Epithelial cell of prostate (primary cell): Measurements from ENCODE around the gene GLYR1.
A peak's percentile ranks its signal among the peaks of the same experiment; 100 is the strongest.

Experiments used
- DNase-seq: peaks from one replicate; pipeline ENCODE4 v3.0.0-alpha.2; 2011; ENCODE audit warnings: low read depth, low spot score
- H3K27ac ChIP-seq: fragments of 450-650 bp; 2 replicates; pipeline ENCODE4 v1.5.1; 2017; ENCODE audit warnings: mild to moderate bottlenecking

Gene GLYR1

GRCh38 chr16:4813251-4814003, 33.7 kb downstream of the GLYR1 start:
- no peak overlapping the region for H3K27ac ChIP-seq
- DNase-seq, result no peak

- no peak overlapping the region for H3K27ac ChIP-seq
- DNase-seq, result no peak
Measured at GRCh38 chr16:4811773-4812172, 35.3 kb downstream of the GLYR1 start.

- H3K27ac ChIP-seq, result no peak overlapping the region
- no peak for DNase-seq
Measured at GRCh38 chr16:4811242-4811641, 35.8 kb downstream of the GLYR1 start.

- H3K27ac ChIP-seq, result no peak overlapping the region
Measured at GRCh38 chr16:4806280-4806679, 40.8 kb downstream of the GLYR1 start.

GRCh38 chr16:4805231-4805630, 41.9 kb downstream of the GLYR1 start:
- H3K27ac ChIP-seq, result no peak overlapping the region
- no peak for DNase-seq

More at GRCh38 chr16:4806280-4806679, 40.8 kb downstream of the GLYR1 start:
- no peak for DNase-seq

- no peak for DNase-seq
- peak overlapping the region; percentile 87 for H3K27ac ChIP-seq
Measured at GRCh38 chr16:4803898-4804762, 43.0 kb downstream of the GLYR1 start.

- DNase-seq, result no peak
- peak overlapping the region; percentile 87 for H3K27ac ChIP-seq
Measured at GRCh38 chr16:4803401-4803844, 43.7 kb downstream of the GLYR1 start.

GRCh38 chr16:4802659-4803287, 44.3 kb downstream of the GLYR1 start:
- peak overlapping the region; percentile 87 for H3K27ac ChIP-seq
- peak; percentile 50 for DNase-seq

- H3K27ac ChIP-seq, result peak within 1 kb of the TSS; percentile 87
- DNase-seq, result peak; percentile 71
Measured at GRCh38 chr16:4801962-4802658, 45.0 kb downstream of the GLYR1 start, which contains the start of gene ROGDI. Gene ROGDI (minus strand): TSS chr16:4802633. CDS start chr16:4802571, 62 bp downstream.

- H3K27ac ChIP-seq, result peak overlapping the region; percentile 87
- no peak for DNase-seq
Measured at GRCh38 chr16:4801051-4801961, 45.8 kb downstream of the GLYR1 start.

- H3K27ac ChIP-seq, result peak overlapping the region; percentile 87
- no peak for DNase-seq
Measured at GRCh38 chr16:4800290-4801041, 46.6 kb downstream of the GLYR1 start.

- DNase-seq, result no peak
- H3K27ac ChIP-seq, result peak overlapping the region; percentile 87
Measured at GRCh38 chr16:4799171-4799855, 47.8 kb downstream of the GLYR1 start.

GRCh38 chr16:4798456-4798855, 48.6 kb downstream of the GLYR1 start:
- H3K27ac ChIP-seq, result no peak overlapping the region
- DNase-seq, result no peak

GRCh38 chr16:4797805-4798252, 49.3 kb downstream of the GLYR1 start:
- H3K27ac ChIP-seq, result no peak overlapping the region
- no peak for DNase-seq

- H3K27ac ChIP-seq, result no peak overlapping the region
- DNase-seq, result no peak
Measured at GRCh38 chr16:4796982-4797804, 49.9 kb downstream of the GLYR1 start.

- no peak overlapping the region for H3K27ac ChIP-seq
- no peak for DNase-seq
Measured at GRCh38 chr16:4795828-4796572, 51.1 kb downstream of the GLYR1 start.
